Ovary (tissue), 3 donors: ENCODE data around the gene MYRIP.

Source experiments
- CTCF ChIP-seq, 3 donors: fragments of 450-650 bp in 2 of 3; fragments of 200-600 bp in 1 of 3; IDR thresholded peaks; one replicate each; pipeline versions ENCODE4 v1.5.1 to v1.8.0; 2016 to 2022; ENCODE audit warnings: antibody characterized with exemption in 3 of 3, mild to moderate bottlenecking in 1 of 3
- EP300 ChIP-seq: sonication (generic); formaldehyde crosslinking; IDR thresholded peaks from one replicate; pipeline ENCODE4 v1.6.1; 2017; ENCODE audit warnings: antibody characterized with exemption
- POLR2A ChIP-seq: fragments of 450-650 bp; IDR thresholded peaks from one replicate; pipeline ENCODE4 v1.6.1; 2017; ENCODE audit warnings: antibody characterized with exemption, mild to moderate bottlenecking, moderate library complexity
- donor health status: DM: no; HTN: no; CAD: no.

- TF ChIP-seq CTCF (IDR thresholded peaks at IDR 0.05) (no peak), EP300 (no peak), POLR2A (no peak)
Measured at GRCh38 chr3:40054568-40055222, 245.3 kb downstream of the MYRIP start.
